GM20431 (cell line): ENCODE data around the gene FNDC1.
"Not testable (repeated sequence)": the region's sequence is repeated elsewhere in the genome, so short reads cannot be mapped to it uniquely, and the experiment has no call there.

ENCODE experiments used
- in situ Hi-C: fragments of 300-500 bp; cut with MseI, MboI; formaldehyde crosslinking; loops from one replicate; pipeline ENCODE4 v1.15.0; 2020; ENCODE audit warnings: low sequenced_read_pairs; ENCODE audit not compliant: unreplicated experiment

Gene FNDC1

GRCh38 chr6:159169193-159169555, at the start of gene FNDC1:
FNDC1 (plus strand) TSS chr6:159169400; CDS start chr6:159169597, 197 bp downstream.
- in situ Hi-C loops = no loop called here

- in situ Hi-C loops = no loop called here
These were observed 49.4 kb upstream of the FNDC1 start for GRCh38 chr6:159119791-159120190.

- in situ Hi-C loops = no loop called here
These were observed 47.7 kb upstream of the FNDC1 start for GRCh38 chr6:159121486-159121885.

GRCh38 chr6:159122453-159122852, 46.7 kb upstream of the FNDC1 start:
- in situ Hi-C loops = no loop called here

- in situ Hi-C loops = not testable (repeated sequence)
These were observed 45.4 kb upstream of the FNDC1 start for GRCh38 chr6:159123831-159124230.

- in situ Hi-C loops = no loop called here
These were observed 44.1 kb upstream of the FNDC1 start for GRCh38 chr6:159125014-159125609.

GRCh38 chr6:159125951-159126352, 43.2 kb upstream of the FNDC1 start:
- in situ Hi-C loops = no loop called here

- in situ Hi-C loops = no loop called here
These were observed 42.6 kb upstream of the FNDC1 start for GRCh38 chr6:159126590-159126989.

GRCh38 chr6:159127701-159128100, 41.5 kb upstream of the FNDC1 start:
- in situ Hi-C loops = no loop called here

GRCh38 chr6:159128978-159129377, 40.2 kb upstream of the FNDC1 start:
- in situ Hi-C loops = no loop called here

GRCh38 chr6:159130846-159131245, 38.4 kb upstream of the FNDC1 start:
- in situ Hi-C loops = no loop called here

- in situ Hi-C loops = no loop called here
These were observed 37.5 kb upstream of the FNDC1 start for GRCh38 chr6:159131709-159132108.

GRCh38 chr6:159132664-159133063, 36.5 kb upstream of the FNDC1 start:
- in situ Hi-C loops = no loop called here

- in situ Hi-C loops = no loop called here
These were observed 34.4 kb upstream of the FNDC1 start for GRCh38 chr6:159134701-159135364.

GRCh38 chr6:159137676-159138075, 31.5 kb upstream of the FNDC1 start:
- in situ Hi-C loops = no loop called here

GRCh38 chr6:159142531-159142930, 26.7 kb upstream of the FNDC1 start:
- in situ Hi-C loops = no loop called here

- in situ Hi-C loops = no loop called here
These were observed 20.6 kb upstream of the FNDC1 start for GRCh38 chr6:159148641-159149040.

GRCh38 chr6:159149641-159150040, 19.6 kb upstream of the FNDC1 start:
- in situ Hi-C loops = no loop called here

- in situ Hi-C loops = no loop called here
These were observed 17.8 kb upstream of the FNDC1 start for GRCh38 chr6:159151266-159151855.

GRCh38 chr6:159152041-159152440, 17.2 kb upstream of the FNDC1 start:
- in situ Hi-C loops = no loop called here

GRCh38 chr6:159152782-159153181, 16.4 kb upstream of the FNDC1 start:
- in situ Hi-C loops = no loop called here

- in situ Hi-C loops = no loop called here
These were observed 13.5 kb upstream of the FNDC1 start for GRCh38 chr6:159155679-159156078.
